ENCODE measurements around the gene SNX20.

SNX20 gene

GRCh38 chr16:50653633-50654519, 27.2 kb downstream of the SNX20 start:
- no peak for DNase-seq

- no peak for DNase-seq
Measured at GRCh38 chr16:50652836-50653425, 28.2 kb downstream of the SNX20 start.

GRCh38 chr16:50651835-50652438, 29.2 kb downstream of the SNX20 start:
- no peak for DNase-seq

- no peak for DNase-seq
Measured at GRCh38 chr16:50646345-50646744, 34.8 kb downstream of the SNX20 start.

GRCh38 chr16:50645563-50646220, 35.4 kb downstream of the SNX20 start:
- DNase-seq, result no peak

GRCh38 chr16:50644729-50645128, 36.4 kb downstream of the SNX20 start:
- peak; percentile 39 to 55 for DNase-seq

GRCh38 chr16:50644245-50644644, 36.9 kb downstream of the SNX20 start:
- DNase-seq, result no peak

GRCh38 chr16:50643192-50643591, 37.9 kb downstream of the SNX20 start:
- DNase-seq, result no peak

GRCh38 chr16:50642349-50642748, 38.8 kb downstream of the SNX20 start:
- DNase-seq, result no peak

GRCh38 chr16:50641818-50642187, 39.3 kb downstream of the SNX20 start:
- DNase-seq, result no peak

GRCh38 chr16:50640919-50641817, 39.9 kb downstream of the SNX20 start:
- DNase-seq, result no peak

- DNase-seq, result no peak
Measured at GRCh38 chr16:50640391-50640790, 40.7 kb downstream of the SNX20 start.

- no peak for DNase-seq
Measured at GRCh38 chr16:50638816-50639670, 42.1 kb downstream of the SNX20 start.

- no peak for DNase-seq
Measured at GRCh38 chr16:50637716-50638602, 43.2 kb downstream of the SNX20 start.

GRCh38 chr16:50636753-50637374, 44.2 kb downstream of the SNX20 start:
- DNase-seq, result no peak

GRCh38 chr16:50635505-50636392, 45.4 kb downstream of the SNX20 start:
- peak; percentile 46 to 52 for DNase-seq

GRCh38 chr16:50634947-50635346, 46.2 kb downstream of the SNX20 start:
- DNase-seq, result no peak

GRCh38 chr16:50634090-50634489, 47.0 kb downstream of the SNX20 start:
- DNase-seq, result no peak

All from activated T-cell treated with anti-CD3 and anti-CD28 coated beads, Interleukin-2, amount 50 U/mL, for 48 hours (primary cell).